AG08396 (cell line): ENCODE data around the gene ADAMTS2.

Experiments used
- DNase-seq: peaks from one replicate; pipeline ENCODE4 v3.0.0; 2012; ENCODE audit warnings: low spot score, mixed read lengths

ADAMTS2 gene

DNA sequence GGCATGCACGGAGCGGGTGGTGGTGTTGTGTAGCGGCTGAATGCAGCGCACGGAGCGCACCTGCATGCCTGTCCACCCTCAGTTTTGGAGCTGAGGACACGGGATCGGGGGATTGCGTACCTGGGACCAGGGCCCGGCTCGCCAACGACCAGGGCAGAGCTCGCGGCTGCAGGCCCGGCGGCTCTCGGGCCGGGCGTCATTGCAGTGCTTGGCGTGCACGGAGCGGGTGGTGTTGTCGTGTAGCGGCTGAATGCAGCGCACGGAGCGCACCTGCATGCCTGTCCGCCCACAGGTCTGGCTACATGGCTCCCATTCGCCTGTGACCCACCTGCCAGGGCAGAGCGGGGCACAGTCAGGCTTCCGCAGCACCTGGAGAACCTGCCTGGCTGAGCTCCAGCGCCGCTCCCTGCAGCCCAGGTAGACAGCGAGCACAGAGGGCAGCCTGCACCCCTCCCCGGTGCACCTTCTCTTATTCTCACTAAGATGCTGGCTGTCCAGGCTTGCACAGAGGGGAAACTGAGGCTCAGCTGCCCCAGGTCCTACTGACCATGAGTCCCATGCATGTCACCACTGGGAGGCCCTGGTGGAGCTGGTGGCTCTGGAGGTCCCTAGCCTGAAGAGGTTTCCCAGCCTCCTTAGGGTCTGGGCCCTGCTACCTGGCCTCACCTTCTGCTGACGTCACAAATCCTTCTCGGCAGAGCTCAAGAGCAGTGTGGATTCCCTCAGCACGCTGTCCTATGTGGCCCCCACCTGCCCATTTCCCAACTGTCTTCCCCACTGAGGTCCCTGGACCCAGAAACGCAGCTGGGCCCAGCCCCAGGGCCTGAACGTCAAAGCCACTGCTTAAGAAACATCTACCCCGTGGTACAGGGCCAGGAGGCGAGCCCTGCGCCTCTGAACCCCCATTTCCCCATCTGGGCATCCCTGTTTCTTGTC lies 220.1 kb downstream of the ADAMTS2 start:
- no peak for DNase-seq

DNA sequence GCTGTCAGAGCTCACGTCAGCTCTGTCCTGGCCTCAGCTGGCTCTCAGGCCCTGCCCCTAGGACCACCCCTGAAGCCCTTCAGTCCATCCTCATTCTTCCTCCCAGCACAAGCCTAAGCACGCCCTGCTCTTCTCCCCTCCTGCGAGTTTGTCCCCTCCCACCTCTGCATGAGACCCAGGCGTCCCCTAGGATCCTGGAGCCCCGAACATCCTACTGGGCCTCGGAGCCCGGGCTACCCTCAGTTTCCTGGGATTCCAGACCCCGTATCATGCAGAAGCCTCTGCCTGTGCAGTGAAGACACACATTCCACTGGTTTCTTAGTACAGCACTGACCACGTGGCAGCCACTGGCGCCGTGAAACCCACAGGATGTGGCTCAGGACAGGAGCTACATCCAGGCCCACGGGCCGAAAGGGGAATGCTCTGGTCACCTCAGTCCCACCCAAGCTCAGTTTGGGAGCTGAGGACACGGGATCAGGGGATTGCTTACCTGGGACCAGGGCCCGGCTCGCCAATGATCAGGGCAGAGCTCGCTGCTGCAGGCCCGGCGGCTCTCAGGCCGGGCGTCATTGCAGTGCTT lies 220.9 kb downstream of the ADAMTS2 start:
- DNase-seq, result no peak

DNA sequence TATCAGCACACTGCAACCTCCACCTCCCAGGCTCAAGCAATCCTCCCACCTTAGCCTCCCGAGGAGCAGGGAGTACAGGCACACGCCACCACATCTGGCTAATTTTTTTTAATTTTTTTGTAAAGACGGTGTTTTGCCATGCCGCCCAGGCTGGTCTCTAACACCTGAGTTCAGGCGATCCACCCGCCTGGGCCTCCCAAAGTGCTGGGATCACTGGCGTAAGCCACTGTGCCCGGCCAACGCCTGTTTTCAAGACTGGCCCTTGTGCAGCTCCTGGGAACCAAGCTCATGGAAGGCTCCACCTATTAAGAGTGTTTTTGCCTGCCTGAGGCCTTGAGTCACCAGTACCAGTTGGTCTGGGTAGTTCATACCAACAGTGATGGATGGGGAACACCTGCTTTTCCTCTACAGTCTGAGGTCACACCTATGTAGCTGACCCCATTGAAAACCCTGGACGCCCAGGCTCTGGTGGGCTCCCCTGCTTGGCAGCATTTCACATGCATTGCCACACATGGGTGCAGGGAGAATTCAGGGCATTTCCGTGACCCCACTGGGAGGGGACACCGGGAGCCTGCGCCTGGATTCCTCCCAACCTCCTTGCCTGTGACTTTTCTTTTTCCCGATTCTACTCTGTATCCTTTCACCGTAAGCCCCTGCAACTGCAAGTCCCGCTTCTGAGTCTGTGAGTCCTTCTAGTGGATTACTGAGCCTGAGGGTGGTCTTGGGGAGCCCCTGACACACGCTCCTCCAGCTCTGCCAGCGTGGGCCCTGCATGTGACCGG lies 221.6 kb downstream of the ADAMTS2 start:
- no peak for DNase-seq

DNA sequence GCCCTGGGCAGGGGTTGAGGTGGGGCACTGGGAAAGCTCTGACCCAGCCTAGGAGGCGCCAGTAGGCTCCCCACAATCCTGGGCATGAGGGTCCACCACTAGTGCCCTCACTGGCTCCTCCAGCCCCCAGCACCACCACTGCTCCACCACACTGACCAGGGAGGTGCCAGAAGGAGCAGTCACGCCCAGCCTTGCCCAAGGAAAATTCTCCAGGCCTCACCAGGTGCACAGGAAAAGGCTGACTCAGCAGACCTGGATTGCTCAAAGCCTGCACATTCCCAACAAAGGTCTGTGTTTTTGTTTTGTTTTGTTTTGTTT lies 222.2 kb downstream of the ADAMTS2 start:
- DNase-seq, result no peak

DNA sequence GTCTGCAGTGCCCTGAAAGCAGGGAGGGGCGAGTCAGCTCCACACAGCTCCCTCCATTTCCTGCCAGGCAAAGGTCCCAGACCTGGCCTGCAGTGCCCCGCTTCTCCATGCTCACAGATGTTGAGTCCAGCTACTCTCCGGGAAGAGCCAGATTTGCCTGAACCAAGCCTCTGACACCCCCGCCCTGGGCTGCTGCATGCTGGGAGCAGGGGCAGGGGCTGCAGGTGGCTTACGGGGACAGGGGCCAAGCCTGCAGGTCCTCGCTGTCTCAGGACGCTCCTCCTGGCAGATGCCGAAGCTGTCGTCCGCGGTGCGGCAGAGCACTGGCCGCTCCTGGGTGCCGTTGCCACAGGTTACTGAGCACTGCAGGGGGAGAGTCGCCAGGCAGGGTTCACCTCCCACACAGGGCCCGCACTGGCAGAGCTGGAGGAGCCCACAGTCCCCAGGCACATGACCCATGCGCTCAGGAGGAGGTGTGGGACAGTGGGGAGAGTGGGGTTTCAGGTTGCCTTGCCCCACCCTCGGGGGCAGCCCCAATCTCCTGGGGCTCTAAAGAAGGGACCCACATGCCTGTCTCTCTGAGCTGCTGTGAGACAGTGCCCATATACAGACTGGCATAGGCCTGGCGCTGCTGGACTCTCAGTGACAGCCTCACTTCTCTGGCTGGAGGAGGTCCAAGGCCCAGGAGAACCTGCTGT lies 222.7 kb downstream of the ADAMTS2 start:
- DNase-seq, result no peak

DNA sequence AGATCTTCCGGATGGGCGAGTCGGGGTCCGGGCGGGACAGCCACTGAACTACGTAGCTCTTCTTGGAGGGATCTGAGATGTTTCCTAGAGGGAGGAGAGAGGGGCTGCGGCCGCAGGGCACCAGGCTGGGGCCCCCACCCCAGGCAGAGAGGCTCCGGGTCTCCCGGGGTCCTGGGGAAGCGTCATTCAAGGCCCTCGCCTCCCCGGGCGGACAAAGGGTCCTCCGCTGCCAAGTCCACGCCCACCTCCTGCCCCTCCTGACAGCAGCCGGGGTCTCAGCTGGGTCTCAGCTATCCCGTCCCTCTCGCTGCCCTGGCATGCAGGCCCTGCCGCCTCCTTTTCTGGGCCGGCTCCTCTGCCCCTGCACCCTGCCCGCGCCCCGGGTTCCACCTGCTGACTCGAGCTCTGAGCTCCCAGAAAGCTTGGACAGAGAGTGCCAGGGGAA lies 223.6 kb downstream of the ADAMTS2 start:
- no peak for DNase-seq

DNA sequence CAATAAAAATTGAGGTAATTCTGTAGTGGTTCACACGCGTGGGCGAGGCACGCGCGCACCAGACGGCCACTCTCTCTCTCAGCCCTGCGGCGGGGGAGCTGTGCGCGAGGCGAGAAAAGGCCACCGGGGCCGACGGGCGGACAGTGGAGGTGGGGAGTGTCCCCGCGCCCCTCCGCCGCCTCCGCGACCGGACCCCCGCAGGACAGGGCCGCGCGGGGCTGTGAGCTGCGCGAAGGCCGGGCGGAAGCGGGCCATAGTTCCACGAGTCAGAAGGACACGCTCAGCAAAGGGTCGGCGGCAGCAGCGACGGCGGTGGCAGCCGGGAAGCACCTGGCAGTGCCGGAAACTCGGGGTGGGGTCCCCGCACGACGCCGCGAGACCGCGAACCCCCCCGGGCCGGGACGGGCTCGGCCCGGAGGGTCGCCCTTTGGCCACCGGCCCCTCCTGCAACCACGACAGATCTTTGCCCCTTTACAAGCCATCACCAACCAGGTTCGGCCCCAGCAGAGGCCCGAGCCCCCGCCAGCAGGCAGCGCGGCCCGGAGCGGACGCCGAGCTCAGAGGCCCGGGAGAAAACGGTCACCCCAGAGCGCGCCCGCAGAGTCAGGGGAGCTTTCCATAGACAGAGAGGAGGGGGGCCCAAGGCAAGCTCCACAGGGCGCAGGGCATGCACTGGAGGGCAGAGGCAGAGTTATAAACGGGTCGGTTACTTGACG lies 224.2 kb downstream of the ADAMTS2 start:
- DNase-seq, result no peak

DNA sequence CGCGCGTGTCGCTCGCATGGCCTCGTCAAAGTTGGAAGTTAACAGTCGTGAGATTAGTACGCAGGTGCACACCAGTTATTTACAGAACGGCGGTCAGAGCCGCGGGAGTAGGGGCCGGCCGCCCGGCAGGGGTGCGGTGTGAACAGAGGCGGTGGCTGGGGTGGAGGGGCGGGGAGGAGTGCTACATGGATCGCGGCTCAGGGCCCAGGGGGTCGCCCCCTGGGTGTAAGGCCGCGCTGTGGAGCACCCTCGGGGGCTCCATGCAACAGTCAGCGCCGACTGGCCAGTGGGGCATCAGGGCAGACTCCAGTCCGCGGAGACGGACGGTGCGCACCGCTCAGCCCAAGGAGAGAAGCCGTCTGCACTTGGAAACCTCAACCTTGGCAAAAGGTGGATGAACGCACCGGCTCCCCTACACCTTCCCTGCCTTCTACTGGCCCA lies 224.8 kb downstream of the ADAMTS2 start:
- DNase-seq, result no peak

DNA sequence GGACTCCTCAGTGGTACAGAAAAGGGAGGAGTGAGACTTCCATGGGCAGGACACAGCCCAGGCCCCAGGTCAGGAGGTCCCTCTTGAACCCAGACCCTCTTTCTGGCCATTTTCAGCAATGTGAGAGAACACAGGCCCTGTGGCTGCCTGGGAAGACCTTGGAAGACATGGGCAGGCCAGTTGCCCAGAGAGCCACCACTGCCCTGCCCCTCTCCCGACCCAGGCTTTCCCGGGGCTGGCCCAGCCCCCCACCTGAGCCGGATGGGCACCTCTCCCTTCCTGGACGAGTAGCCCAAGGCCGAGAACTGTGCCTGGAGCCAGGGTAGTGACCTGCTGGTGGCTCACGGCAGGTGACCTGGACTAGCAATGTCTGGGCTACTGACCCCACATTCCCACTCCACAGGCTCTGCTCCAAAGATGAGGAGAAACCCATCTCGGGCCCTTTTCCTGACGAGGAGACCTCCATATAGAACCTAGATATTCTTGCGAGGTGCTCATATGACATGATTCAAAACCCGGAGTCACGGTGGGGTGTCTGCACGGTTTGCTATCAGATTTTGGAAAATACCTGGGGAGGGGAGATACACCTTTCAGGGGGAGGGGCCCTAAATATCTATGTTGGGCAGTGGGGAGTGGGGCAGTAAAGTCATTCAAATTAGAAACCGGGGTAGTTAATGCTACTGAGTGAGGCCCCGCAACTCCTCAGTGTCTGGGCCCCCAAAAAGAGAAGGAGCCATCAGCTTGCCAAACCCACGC lies 225.7 kb downstream of the ADAMTS2 start:
- no peak for DNase-seq

DNA sequence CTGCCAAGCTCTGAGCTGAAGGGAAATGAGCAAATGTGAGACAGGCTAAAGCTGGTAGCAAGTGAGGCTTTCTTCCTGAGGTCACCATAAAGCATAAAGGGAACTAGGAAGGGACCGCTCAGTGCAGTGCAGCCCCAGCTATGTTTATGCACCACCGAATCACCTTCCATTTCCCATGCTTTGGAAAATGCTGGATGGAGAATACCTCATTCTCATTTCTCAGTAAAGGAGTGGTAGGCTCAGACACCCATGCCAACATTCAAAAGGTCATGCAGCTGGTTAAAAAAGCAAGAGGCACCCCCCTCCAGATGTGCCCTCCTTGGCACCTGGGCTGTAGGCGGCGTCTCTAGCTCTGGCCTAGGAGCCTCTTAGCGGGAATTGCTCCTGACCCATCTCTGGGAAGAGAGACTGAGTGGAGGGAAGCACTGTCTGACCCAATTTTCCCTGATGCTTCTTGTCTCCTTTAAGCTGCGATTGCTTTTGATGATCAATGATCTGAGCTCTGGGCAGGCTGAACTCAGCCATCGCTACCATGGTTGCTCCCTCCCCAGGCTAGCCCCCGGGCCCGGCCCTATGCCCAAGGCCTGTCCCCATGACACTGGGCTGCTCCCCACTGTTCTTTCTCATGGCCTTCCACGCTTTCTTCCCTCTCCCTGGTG lies 226.4 kb downstream of the ADAMTS2 start:
- no peak for DNase-seq

DNA sequence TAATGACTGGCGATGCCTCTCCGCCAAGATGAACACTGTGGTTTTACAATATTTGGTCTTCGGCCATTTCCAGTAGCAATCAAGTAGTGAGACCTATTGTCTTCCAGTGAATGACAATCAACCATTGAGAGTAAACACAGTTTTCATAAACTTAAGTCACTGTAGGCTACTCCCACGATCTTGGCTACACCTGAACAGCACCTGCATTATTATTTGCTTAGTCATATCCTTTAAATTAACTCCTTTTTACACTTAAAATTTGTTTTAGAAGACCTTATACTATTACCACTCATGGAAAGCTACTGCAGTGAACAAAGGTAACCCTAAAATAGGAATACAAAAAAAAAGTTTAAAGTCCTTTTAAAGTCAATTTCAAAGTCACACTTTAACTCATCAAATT lies 226.9 kb downstream of the ADAMTS2 start:
- DNase-seq, result no peak

DNA sequence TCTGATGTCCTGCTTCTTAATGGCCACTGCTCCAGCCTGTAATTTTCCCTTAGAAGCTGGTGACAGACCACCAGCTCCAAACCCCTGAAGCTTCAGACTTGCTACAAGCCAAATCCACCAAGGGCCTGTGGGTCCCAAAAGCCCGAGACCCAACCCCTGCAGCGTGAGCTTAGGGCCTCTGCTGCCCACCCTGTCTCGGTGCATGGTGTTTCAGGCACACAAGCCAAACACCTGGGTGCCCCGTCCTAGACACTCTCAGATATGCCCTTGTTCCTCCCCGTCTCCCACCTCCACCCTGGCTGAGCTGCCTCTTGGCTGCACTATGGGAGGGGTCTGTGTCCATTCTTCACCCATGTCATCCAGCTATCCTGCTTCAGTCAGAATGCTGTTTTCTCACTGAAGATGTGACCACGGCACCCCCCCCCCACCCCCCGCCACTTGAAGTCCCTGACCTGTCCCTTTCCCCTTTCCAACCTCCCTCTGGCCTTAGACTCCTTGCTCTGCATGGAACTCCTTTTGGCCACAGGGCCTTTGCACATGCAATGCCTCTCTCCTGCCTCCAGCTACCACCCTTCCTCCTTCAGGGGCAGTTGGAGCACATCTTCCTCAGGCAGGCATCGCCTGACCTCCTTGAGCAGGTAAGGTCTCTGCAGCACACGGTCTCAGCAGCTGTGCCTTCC lies 229.3 kb downstream of the ADAMTS2 start:
- peak; percentile 5 for DNase-seq

DNA sequence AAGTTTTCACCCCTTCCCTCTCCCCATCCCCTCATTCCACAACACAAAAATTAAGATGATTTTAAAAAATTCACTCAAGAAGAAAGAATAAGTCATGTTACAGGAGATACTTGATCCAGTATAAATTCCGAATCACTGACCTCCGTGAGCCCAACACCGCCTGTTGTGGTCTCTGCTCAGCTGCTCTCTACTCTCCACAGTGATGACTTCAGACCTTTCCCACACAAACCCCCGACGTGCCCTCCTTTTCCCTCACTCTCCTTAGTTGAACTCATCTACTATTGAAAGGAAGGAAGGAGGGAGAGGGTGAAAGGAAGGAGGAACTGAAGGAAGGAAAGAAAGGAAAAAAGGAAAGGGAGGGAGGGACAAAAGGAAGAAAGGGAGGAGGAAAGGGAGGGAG lies 230.0 kb downstream of the ADAMTS2 start:
- peak; percentile 2 for DNase-seq

DNA sequence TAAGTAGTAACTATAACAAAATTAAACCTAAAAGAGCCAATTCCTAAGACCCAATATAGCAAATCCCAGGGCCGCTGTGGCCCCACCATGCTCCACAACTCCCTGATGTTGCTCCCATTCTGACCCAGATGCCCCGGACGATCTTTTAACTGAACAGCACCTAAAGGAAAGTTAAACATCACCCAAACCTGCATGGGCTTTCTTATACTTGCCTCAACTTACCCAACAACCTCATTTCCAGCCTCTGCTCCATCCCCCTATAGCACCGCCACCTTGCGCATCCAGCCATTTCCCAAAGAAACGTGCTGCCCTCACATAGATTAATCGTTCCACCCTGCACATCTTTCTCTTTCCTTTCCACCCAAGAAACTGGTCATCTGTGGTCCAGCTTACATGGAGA lies 230.5 kb downstream of the ADAMTS2 start:
- peak; percentile 3 for DNase-seq

DNA sequence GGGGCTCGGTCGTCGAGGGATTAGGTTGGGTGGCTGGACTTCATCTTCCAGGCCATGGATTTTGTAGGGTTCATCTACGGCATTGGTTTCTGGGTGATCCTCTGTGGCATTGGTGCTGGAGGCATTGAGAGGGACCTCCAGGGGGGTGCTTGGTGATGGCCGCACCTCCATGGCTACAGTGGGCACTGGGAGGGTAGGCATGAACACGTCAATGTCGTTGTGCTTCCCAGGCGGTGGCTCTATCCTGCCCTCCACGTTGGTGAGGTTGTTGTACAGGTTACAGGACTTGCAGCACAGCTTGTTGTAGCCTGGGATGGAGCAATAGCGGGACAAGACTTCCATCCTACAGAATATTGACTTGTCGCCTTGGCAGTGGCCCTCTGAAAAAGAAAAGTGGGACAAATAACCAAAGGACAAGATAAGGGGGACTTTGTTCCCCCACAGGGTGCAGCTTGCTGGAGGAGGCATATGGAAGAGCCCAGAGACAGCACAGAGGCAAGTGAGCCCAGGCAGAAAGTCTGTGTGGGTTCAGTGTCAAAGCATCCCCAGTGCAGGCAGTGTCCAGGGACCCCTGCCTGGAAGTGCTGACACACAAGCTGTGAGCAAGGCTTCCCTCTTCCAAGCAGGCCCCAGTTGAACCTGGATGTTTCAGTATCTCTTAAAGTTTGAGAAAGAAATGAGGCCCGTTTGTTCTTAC lies 231.2 kb downstream of the ADAMTS2 start:
- peak; percentile 5 for DNase-seq

DNA sequence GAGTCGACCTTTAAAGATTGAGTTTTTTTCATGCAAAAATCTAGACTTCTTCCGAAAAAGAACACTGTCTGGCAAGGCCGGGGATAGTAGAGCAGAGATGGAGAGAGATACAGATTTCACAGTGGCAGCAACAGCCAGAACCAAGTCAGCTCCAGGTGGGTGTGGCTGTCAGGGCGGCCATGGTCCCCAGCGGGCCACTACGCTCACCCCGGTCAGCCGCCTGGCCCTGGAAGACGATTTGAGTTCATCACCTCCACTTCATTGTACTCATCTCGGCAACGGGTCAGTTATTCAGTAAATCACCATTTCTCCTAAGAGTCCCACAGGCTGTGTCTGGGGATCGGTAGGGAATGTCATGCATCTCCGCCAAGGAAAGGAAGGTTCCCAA lies 232.1 kb downstream of the ADAMTS2 start:
- DNase-seq, result no peak

DNA sequence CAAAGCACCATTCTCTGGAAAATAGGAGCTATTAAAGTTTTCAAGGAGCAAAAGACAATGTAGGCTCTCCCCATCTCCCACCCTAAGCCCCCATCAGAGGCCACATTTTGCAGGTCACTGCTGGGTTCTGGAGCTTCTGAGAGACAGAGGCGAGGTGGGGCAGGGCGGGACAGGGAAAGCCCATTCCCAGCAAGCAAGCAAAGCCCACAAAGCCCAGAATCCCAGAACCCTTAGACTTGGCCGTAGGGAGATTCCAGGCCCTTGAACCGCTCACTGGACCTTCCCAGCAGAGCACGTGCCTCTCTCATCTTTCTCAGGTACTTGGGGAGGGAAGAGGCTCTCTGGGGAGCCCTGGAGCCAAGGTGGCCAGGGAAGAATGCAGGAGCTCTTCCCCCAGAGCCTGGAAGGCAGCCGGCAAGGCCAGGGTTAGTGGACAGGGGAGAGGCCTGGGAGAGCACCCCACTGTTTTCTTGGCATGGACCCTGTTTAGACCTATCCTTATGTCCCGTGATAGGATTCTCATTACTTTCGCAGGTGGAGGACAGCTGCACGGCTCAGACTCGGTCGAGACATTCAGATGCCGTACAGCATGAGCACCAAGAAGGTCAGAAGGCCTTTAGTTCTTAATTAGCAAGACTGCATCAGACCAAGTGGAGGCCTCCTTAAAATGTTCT lies 232.7 kb downstream of the ADAMTS2 start:
- no peak for DNase-seq
